Neutrophil (primary cell): ENCODE data around the gene CELF2.

Experiments
- H3K27ac ChIP-seq: fragments of 200-600 bp; sonication (generic); 2 replicates; pipeline ENCODE4 v1.5.1; 2016; ENCODE audit warnings: mild to moderate bottlenecking, moderate library complexity
- H3K27me3 ChIP-seq: fragments of 200-600 bp; sonication (generic); 2 replicates; pipeline ENCODE4 v1.6.0; 2016; ENCODE audit warnings: mild to moderate bottlenecking
- H3K36me3 ChIP-seq: fragments of 200-600 bp; sonication (generic); 2 replicates; pipeline ENCODE4 v1.5.1; 2017
- H3K4me1 ChIP-seq, 2 experiments: fragments of 200-600 bp in 1 of 2; sonication (generic) in 1 of 2; 1 replicate in 1 of 2; 2 replicates in 1 of 2; pipeline versions ENCODE4 v1.5.1 to v1.6.1; 2013 to 2016; ENCODE audit warnings: low read depth in 1 of 2, low read length in 1 of 2, mild to moderate bottlenecking in 1 of 2, moderate library complexity in 1 of 2; ENCODE audit not compliant: control insufficient read depth in 1 of 2, insufficient read depth in 1 of 2
- H3K4me3 ChIP-seq, 2 experiments: fragments of 200-600 bp in 1 of 2; sonication (generic) in 1 of 2; 1 replicate in 1 of 2; 2 replicates in 1 of 2; pipeline ENCODE4 v1.5.1; 2013 to 2016; ENCODE audit warnings: low read depth in 1 of 2, low read length in 1 of 2, mild to moderate bottlenecking in 1 of 2, moderate library complexity in 1 of 2
- H3K9me3 ChIP-seq: fragments of 200-600 bp; sonication (generic); 2 replicates; pipeline ENCODE4 v1.5.1; 2016
- CTCF ChIP-seq: fragments of 200-600 bp; sonication (generic); IDR thresholded peaks from 2 replicates; pipeline ENCODE4 v1.5.1; 2016; ENCODE audit warnings: antibody characterized with exemption

The CELF2 gene

GRCh38 chr10:11036424-11037011 is 18.8 kb downstream of the CELF2 start:
- Histone ChIP-seq H3K27me3 (peaks cover 12% of the 10 kb centered on the region), H3K4me3 (no peak overlapping the region), H3K36me3 (no peaks in the 10 kb centered on the region), H3K9me3 (no peaks in the 10 kb centered on the region), H3K27ac (no peak overlapping the region), H3K4me1 (no peaks in the 10 kb centered on the region)
- no peak for TF ChIP-seq CTCF

DNA sequence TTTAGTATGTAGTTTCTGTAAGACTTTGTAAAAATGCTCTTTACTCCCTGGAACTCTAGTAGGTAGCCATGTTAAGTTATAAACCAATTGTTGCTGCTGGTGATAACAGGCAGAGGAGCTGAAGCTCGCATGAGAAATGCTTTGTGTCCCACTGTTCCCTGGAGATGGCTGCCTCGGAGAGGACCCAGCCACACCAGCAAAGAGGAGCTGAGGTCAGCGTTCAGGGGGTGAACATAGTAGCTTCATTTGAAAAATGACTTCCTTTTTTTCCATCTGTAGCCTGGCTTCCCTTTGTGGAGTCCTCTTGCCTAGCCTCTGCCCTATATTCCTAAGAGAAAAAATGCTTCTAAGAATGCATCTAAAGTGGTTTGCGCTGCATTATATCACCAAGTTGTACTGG is 20.3 kb downstream of the CELF2 start:
- Histone ChIP-seq H3K9me3 (no peaks in the 10 kb centered on the region), H3K27ac (no peak overlapping the region), H3K4me3 (no peak overlapping the region), H3K4me1 (no peaks in the 10 kb centered on the region), H3K27me3 (peaks cover 12% of the 10 kb centered on the region), H3K36me3 (no peaks in the 10 kb centered on the region)
- TF ChIP-seq CTCF, result no peak

- no peaks in the 10 kb centered on the region for H3K4me1 ChIP-seq
- no peaks in the 10 kb centered on the region for H3K9me3 ChIP-seq
- no peak overlapping the region for H3K27ac ChIP-seq
- no peaks in the 10 kb centered on the region for H3K36me3 ChIP-seq
- no peak for TF ChIP-seq CTCF
- no peaks in the 10 kb centered on the region for H3K27me3 ChIP-seq
- no peak overlapping the region for H3K4me3 ChIP-seq
Observed at GRCh38 chr10:11042357-11042756, 24.7 kb downstream of the CELF2 start.

GRCh38 chr10:11043039-11043438 is 25.4 kb downstream of the CELF2 start:
- no peak overlapping the region for H3K27ac ChIP-seq
- no peak overlapping the region for H3K4me3 ChIP-seq
- no peaks in the 10 kb centered on the region for H3K4me1 ChIP-seq
- no peaks in the 10 kb centered on the region for H3K36me3 ChIP-seq
- H3K27me3 ChIP-seq, result peaks cover 3% of the 10 kb centered on the region
- H3K9me3 ChIP-seq, result no peaks in the 10 kb centered on the region
- TF ChIP-seq CTCF, result no peak

DNA sequence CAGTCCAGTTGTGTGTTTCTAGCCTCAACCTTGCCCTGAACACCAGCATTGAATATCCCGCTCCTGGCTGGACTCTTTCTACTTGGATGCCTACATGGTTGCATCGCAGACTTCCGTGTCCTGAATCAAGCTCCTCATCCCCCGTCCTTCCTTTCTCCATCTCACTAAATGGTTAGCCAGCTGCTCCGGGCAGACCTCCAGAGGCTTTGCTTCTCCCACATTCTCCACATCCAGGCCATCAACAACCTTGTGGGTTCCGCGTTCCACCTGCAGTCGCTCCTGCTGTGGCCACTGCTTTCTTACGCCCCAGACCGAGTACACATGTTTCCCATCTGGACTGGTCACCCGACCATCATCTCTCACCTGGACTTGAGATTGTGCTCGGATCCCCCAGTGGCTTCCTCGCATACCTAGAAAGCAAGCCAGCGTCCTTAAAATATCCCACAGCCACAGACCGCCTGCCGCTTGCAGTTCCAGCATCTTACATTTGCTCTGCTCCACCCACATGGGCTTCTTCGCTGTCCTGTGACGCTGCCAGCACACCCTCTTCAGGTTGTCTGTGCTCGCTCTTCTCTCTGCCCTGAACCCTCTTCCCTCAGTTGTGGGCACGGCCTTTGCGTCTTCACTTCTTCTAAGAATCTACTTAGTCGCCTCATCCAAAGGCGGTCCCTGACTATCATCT is 25.9 kb downstream of the CELF2 start:
- Histone ChIP-seq H3K4me3 (no peak overlapping the region), H3K36me3 (no peaks in the 10 kb centered on the region), H3K27ac (no peak overlapping the region), H3K27me3 (peaks cover 5% of the 10 kb centered on the region), H3K9me3 (no peaks in the 10 kb centered on the region), H3K4me1 (no peaks in the 10 kb centered on the region)
- no peak for TF ChIP-seq CTCF
